Muscle of leg (tissue), 11 donors: ENCODE data around the gene HILPDA. TPM values are rescaled to one million over a fixed set of nuclear protein-coding genes. Genes with fewer than 3 reads are reported as not detected.

Experiments used
- DNase-seq: peaks from one replicate; pipeline ENCODE4 v3.0.0; 2013
- H3K27ac ChIP-seq: one replicate; pipeline ENCODE4 v1.5.1; 2013; ENCODE audit warnings: mild to moderate bottlenecking, low read length, control low read depth
- H3K27me3 ChIP-seq: one replicate; pipeline ENCODE4 v1.6.1; 2013; ENCODE audit warnings: low read length; ENCODE audit not compliant: control insufficient read depth, insufficient read depth
- H3K36me3 ChIP-seq: one replicate; pipeline ENCODE4 v1.6.1; 2013; ENCODE audit warnings: low read length; ENCODE audit not compliant: control insufficient read depth, insufficient read depth
- H3K4me1 ChIP-seq: one replicate; pipeline ENCODE4 v1.6.1; 2013; ENCODE audit warnings: low read length; ENCODE audit not compliant: control insufficient read depth, insufficient read depth
- H3K4me3 ChIP-seq: one replicate; pipeline ENCODE4 v1.5.1; 2013; ENCODE audit warnings: low read length, control low read depth
- H3K9me3 ChIP-seq: replicated peaks from 2 replicates; pipeline ENCODE4 v1.6.1; 2013; ENCODE audit warnings: low read depth, low read length; ENCODE audit not compliant: control insufficient read depth
- whole genome bisulfite sequencing: methylation state at CpG from one replicate; pipeline ENCODE4 v1.1.5; 2013; ENCODE audit warnings: missing lambda C conversion rate; ENCODE audit not compliant: insufficient coverage; 5-methylcytosine and 5-hydroxymethylcytosine counted together
- polyA plus RNA-seq, 8 donors: library from polyadenylated mRNA; unstranded; fragments of 120-200 nt; gene quantifications; one replicate each; pipeline versions ENCODE4 v1.2.1 to v1.2.3, GENCODE V29; 2013; ENCODE audit warnings: inconsistent platforms in 1 of 8, low replicate concordance in 1 of 8; ENCODE audit not compliant: insufficient read length in 8 of 8, insufficient read depth in 1 of 8
- total RNA-seq: library from RNA; stranded (reverse); fragments of 120-200 nt; gene quantifications from one replicate; pipeline ENCODE4 v1.2.4, GENCODE V29; 2013

The HILPDA gene
- total and polyA plus RNA-seq, 9 donors = 11.1 to 15.4 (median 13.5) TPM

DNA sequence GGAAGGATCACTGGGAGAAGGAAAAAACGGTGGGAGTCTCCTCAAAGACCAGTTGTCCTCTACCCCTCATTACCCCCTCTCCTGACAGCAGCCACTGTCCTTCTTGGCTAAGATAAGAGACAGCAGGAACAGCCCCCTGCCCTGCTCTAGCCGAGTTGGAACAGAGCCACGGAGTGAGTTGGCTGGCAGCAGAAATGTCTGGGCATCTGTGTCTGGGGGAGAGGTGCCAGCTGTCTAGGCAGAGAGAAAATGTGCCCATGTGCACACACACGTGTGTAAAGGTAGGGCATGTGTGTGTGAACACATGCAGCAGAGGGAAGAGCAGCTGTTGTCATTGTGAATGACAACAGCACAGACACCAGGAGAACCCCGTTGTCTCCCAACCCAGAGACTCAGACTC is 9.4 kb upstream of the HILPDA start:
- DNase-seq = peak; percentile 68
- Histone ChIP-seq H3K27me3 (peaks cover 2% of the 10 kb centered on the region), H3K27ac (peak overlapping the region; percentile 9), H3K36me3 (no peaks in the 10 kb centered on the region), H3K4me3 (no peak overlapping the region), H3K9me3 (no peaks in the 10 kb centered on the region), H3K4me1 (peaks cover 10% of the 10 kb centered on the region)
- 68% methylated on average over 4 of the region's 5 CpGs for WGBS

DNA sequence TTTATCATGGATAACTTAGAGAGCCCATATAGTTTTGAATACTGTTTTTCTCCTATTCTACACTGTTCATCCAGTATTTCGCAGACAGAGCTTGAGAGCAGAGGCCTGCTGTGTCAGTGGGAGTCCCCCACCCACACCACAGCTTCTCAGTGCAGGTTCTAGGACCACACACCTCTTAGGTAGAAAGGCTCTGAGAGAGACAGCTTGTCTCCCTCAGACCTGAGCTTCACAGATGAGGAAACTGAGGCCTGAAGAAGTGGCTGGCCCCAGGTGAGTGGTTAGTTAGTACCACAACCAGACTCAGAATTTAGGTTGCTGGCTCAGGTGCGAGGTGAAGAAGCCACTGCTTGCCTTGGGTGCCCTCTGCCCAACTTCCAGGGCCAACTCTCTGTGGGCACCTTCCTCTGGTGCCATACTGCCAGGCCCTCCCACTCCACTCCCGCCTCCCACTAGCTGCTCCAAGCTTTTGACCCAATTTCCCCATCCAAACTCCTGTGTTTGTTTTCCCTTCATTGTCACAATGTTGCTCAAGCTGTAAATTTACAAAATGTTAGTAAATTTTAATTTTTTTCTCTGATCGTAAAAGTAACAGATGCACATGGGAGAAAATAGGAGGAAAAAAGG is 7.6 kb upstream of the HILPDA start:
- no CpG with 5 or more reads among the region's 4 CpGs for WGBS
- H3K27ac ChIP-seq = no peak overlapping the region

DNA sequence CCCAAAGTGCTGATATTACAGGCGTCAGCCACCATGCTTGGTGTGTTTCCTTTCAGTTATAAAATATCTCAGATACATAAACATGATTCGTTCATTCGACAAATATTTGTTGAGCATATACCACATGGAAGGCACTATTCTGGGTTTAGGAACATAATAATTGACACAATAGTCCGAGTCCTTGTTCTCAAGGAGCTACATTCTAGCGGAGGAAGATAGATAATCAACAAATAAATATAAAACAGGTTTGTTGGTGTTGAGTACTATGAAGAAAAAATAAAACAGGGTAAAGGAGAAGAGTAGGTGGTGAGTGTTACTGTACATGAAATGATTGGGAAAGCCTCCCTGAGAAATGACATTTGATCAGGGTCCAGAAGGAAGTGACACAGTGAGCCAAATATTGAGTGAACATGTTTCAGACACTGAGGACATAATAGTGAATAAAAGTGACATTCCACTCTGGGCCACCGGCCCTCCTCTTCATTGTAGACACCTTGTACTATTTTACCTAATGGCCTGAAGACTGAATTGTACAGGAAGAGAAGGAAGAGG is 6.9 kb upstream of the HILPDA start:
- DNase-seq = no peak
- no CpG with 5 or more reads among the region's 6 CpGs for WGBS
- peaks cover 15% of the 10 kb centered on the region for H3K4me1 ChIP-seq
- no peak overlapping the region for H3K27ac ChIP-seq
- no peaks in the 10 kb centered on the region for H3K9me3 ChIP-seq
- no peaks in the 10 kb centered on the region for H3K27me3 ChIP-seq
- no peak overlapping the region for H3K4me3 ChIP-seq
- H3K36me3 ChIP-seq = no peaks in the 10 kb centered on the region

More for the DNA sequence above, 7.6 kb upstream of the HILPDA start:
- Histone ChIP-seq H3K4me3 (no peak overlapping the region), H3K36me3 (no peaks in the 10 kb centered on the region), H3K9me3 (no peaks in the 10 kb centered on the region), H3K27me3 (no peaks in the 10 kb centered on the region), H3K4me1 (peaks cover 10% of the 10 kb centered on the region)
- no peak for DNase-seq

DNA sequence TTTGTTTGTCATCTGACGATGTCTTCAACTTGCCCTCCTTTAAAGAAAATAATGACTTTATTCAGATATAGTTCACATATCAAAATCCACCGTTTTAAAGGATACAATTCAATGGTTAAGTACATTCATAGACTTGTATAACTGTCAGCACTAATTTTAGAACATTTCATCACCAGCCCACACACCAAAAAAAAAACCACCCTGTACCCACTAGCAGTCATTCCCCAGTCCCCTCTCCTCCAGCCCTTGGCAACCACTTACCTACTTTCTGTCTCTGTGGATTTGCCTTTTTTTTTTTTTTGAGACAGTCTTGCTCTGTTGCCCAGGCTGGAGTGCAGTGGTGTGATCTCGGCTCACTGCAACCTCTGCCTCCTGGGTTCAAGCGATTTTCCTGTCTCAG is 5.3 kb upstream of the HILPDA start:
- Histone ChIP-seq H3K4me3 (no peak overlapping the region), H3K4me1 (peaks cover 31% of the 10 kb centered on the region), H3K27ac (no peak overlapping the region), H3K9me3 (no peaks in the 10 kb centered on the region), H3K36me3 (no peaks in the 10 kb centered on the region), H3K27me3 (no peaks in the 10 kb centered on the region)
- DNase-seq = no peak
- 80% methylated on average over 1 of the region's 4 CpGs for WGBS

DNA sequence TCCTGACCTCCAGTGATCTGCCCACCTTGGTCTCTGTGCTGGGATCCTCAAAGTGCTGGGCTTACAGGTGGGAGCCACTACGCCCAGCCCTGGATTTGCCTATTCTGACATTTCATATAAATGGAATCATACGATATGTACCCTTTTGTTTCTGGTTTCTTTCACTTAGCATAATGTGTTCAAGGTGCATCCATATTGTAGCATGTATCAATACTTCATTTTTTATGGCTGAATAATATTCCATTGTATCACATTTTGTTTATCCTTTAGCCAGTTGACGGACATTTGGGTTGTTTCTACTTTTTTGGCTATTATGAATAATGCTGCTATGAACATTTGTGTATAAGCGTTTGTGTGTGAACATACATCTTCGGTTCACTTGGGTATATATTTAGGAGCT is 4.8 kb upstream of the HILPDA start:
- Histone ChIP-seq H3K4me3 (no peak overlapping the region), H3K36me3 (no peaks in the 10 kb centered on the region), H3K27me3 (no peaks in the 10 kb centered on the region), H3K4me1 (peaks cover 30% of the 10 kb centered on the region), H3K27ac (no peak overlapping the region), H3K9me3 (no peaks in the 10 kb centered on the region)
- no peak for DNase-seq
- no CpG with 5 or more reads among the region's 5 CpGs for WGBS

DNA sequence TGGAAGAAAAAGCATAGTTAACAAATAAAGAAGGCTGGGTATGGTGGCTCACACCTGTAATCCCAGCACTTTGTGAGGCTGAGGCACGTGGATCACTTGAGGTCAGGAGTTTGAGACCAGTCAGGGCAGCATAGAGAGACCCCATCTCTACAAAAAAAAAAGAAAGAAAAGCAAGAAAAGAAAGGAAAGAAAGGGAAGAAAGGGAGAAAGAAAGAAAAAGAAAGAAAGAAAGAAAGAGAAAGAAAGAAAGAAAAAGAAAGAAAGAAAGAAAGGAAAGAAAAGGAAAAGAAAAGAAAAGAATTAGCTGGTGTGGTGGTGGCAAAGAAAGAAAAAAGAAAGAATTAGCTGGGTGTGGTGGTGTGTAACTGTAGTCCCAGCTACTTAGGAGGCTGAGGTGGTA is 3.1 kb upstream of the HILPDA start:
- H3K4me1 ChIP-seq = peaks cover 30% of the 10 kb centered on the region
- no peaks in the 10 kb centered on the region for H3K27me3 ChIP-seq

DNA sequence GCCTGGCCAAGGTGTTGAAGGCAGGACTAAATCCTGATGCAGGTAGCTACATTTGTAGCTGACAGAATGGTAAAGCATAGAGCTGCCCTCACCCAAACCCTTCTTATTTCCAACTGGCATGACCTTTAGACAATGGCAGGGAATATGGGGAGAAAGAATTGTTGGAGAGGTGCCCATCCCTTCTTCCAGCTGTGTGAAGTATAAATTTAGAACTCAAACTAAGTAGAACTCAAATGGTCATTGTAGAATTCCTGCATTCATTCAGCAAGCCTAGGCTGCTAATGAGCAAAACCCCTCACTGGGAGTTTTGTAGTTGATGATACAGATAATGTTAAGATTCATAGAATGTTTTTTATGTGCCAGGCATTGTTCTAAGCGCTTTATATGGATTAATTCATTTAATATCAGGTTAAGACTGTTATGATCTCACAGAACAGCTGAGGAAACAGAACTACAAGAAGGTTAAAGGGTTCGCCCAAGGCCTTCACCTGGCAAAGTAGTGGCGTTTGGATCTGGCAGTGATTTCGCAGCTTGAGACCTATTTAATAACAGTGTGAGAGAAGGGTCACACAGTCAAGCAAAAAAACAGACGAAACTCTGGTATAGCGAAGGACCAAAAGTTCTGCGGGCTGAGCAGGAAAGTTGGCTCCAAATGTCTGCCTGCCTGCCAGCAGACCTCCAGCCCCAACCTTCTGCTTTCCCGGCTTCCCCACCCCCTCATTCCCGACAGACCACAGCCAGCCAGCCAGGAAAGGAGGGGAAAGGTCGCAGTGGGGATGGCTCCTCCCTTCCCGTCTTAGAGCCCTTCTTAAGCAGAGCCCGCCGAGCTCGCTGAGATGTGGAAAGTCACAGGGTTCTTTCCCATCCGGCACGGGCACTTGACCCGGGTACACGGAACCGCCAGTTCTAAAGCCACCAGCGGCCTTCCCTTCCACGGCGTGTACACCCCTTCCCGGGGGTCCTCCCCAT is 1.6 kb upstream of the HILPDA start:
- peak; percentile 97 for DNase-seq
- Histone ChIP-seq H3K27me3 (no peaks in the 10 kb centered on the region), H3K27ac (peak overlapping the region; percentile 98), H3K4me1 (peaks cover 32% of the 10 kb centered on the region), H3K9me3 (no peaks in the 10 kb centered on the region), H3K36me3 (peaks cover 12% of the 10 kb centered on the region), H3K4me3 (peak overlapping the region; percentile 18)
- 11% methylated on average over 15 of the region's 23 CpGs for WGBS

More for the DNA sequence above, 3.1 kb upstream of the HILPDA start:
- no peak overlapping the region for H3K4me3 ChIP-seq
- H3K36me3 ChIP-seq = peaks cover 7% of the 10 kb centered on the region
- no peak overlapping the region for H3K27ac ChIP-seq
- H3K9me3 ChIP-seq = no peaks in the 10 kb centered on the region
- WGBS = no CpG with 5 or more reads among the region's 1 CpG
- no peak for DNase-seq

DNA sequence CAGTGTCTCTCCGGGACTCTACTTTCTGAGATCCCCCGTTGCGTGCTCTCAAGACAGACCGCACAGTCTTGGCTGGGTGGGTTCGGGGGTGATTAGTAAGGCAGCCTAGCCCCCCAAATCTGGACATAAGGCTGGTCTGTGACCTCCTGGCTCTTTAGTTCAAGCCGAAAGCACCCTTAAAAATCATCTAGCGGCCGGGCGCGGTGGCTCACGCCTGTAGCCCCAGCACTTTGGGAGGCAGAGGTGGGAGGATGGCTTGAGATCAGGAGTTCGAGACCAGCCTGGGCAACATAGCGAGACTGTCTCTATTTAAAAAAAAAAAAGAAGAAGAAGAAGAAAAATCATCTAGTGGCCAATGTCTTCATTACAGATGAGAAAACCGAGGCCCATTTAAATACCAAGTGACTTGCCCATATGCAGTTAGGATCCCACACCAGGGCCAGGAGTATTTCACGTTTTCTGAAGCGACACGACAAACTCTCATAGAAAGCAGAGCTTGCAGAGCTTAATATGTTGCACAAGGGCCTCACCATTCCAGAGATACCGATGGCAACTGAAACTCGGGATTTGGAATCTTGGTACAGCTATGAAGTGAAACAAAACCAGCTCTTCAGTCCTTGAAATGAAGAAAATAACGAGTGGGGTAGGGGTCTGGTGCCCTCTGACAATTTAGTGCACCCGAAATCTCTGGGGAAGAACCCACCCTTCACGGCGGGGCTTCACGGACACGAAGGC is 703 bp upstream of the HILPDA start:
- 47% methylated on average over 11 of the region's 25 CpGs for WGBS
- Histone ChIP-seq H3K27me3 (no peaks in the 10 kb centered on the region), H3K27ac (peak overlapping the region; percentile 98), H3K4me3 (peak overlapping the region; percentile 97), H3K4me1 (peaks cover 34% of the 10 kb centered on the region), H3K9me3 (no peaks in the 10 kb centered on the region), H3K36me3 (peaks cover 12% of the 10 kb centered on the region)
- DNase-seq = peak; percentile 39

DNA sequence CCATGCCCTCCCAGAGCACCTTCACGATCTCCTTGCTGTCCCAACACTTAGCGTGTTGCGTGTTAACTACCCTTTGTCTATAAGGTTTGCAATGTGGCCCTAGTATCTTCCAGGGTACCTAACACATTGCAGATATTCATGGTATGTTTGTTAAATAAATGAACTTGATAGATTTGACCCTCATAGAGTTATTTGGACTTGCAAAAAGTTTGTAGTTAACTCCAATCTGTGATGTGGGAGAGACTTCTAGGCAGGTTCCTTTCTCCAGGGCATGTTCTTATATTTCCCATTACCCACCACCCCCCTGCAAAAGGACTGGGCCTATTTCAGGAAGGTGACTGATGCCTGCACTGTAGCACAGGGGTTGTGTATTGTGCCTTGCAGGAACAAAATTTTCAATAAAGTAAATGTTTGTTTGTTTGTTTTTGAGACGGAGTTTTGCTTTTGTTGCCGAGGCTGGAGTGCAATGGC is 612 bp downstream of the HILPDA start:
- Histone ChIP-seq H3K4me3 (peak overlapping the region; percentile 97), H3K27me3 (no peaks in the 10 kb centered on the region), H3K9me3 (no peaks in the 10 kb centered on the region), H3K27ac (peak overlapping the region; percentile 98), H3K36me3 (peaks cover 12% of the 10 kb centered on the region), H3K4me1 (peaks cover 34% of the 10 kb centered on the region)
- WGBS = 0% methylated on average over 3 of the region's 5 CpGs
- DNase-seq = peak; percentile 20
